ENCODE measurements around the gene SH3RF3. TPM values are rescaled to one million over a fixed set of nuclear protein-coding genes. Genes with fewer than 3 reads are reported as not detected.

SH3RF3 gene
- total and polyA plus RNA-seq, 2 of the 13 experiments (the other 11 are each of a cell fraction or from before 2014, with no cell fraction given): 0.04 TPM; not detected in 1

- no peak for TF ChIP-seq STAT6 (CRISPR knock-in tag; IDR thresholded peaks at IDR 0.05; ENCODE audit: borderline replicate concordance)
- TF ChIP-seq ZBTB25 (CRISPR knock-in tag; IDR thresholded peaks at IDR 0.05): no peak
- TF ChIP-seq ZNF740 (CRISPR knock-in tag; IDR thresholded peaks at IDR 0.05): no peak
- TF ChIP-seq AGO2 (optimal IDR thresholded peaks at IDR 0.05; ENCODE audit: low read depth, low read length): no peak
- TF ChIP-seq ZNF256 (CRISPR knock-in tag; conservative IDR thresholded peaks at IDR 0.05): no peak
- no peak for TF ChIP-seq ZSCAN25 (CRISPR knock-in tag; IDR thresholded peaks at IDR 0.05)
- no peak for TF ChIP-seq TMF1 (CRISPR knock-in tag; IDR thresholded peaks at IDR 0.05; ENCODE audit: low read depth)
- TF ChIP-seq ZNF580 (CRISPR knock-in tag; IDR thresholded peaks at IDR 0.05; ENCODE audit: borderline replicate concordance, low read depth): no peak
- no peak for TF ChIP-seq ZFX (CRISPR knock-in tag; IDR thresholded peaks at IDR 0.05; ENCODE audit: low read depth)
- no peak for TF ChIP-seq ZNF441 (CRISPR knock-in tag; IDR thresholded peaks at IDR 0.05; ENCODE audit: borderline replicate concordance)
- TF ChIP-seq ARNTL (CRISPR knock-in tag; IDR thresholded peaks at IDR 0.05): no peak
- no peak for TF ChIP-seq ZKSCAN1 (IDR thresholded peaks at IDR 0.05; ENCODE audit: low read length)
- TF ChIP-seq ZMAT3 (CRISPR knock-in tag; conservative IDR thresholded peaks at IDR 0.05): no peak
- TF ChIP-seq PRDM15 (CRISPR knock-in tag; IDR thresholded peaks at IDR 0.05): no peak
- TF ChIP-seq ATF5 (CRISPR knock-in tag; IDR thresholded peaks at IDR 0.05; ENCODE audit: low read depth): no peak
- no peak for TF ChIP-seq ZNF556 (CRISPR knock-in tag; IDR thresholded peaks at IDR 0.05; ENCODE audit: borderline replicate concordance)
- no peak for TF ChIP-seq NFIB (CRISPR knock-in tag; IDR thresholded peaks at IDR 0.05; ENCODE audit: borderline replicate concordance)
- TF ChIP-seq FOXP4 (CRISPR knock-in tag; IDR thresholded peaks at IDR 0.05): no peak
Measured at GRCh38 chr2:109212836-109213563, 84.0 kb downstream of the SH3RF3 start (continued).
